SK-N-MC (cell line): ENCODE measurements around the gene AP4M1.

ENCODE experiments used
- EZH2 ChIP-seq: fragments of 200-600 bp; sonication (generic); IDR thresholded peaks from one replicate; pipeline ENCODE4 v1.6.1; 2017; ENCODE audit warnings: antibody characterized with exemption
- POLR2AphosphoS5 ChIP-seq: IDR thresholded peaks from 2 replicates; pipeline ENCODE4 v1.6.1; 2012; ENCODE audit warnings: mild to moderate bottlenecking, low read depth, low read length, borderline replicate concordance

- no peak for TF ChIP-seq POLR2AphosphoS5
- TF ChIP-seq EZH2, result no peak
Measured at GRCh38 chr7:100141555-100141949, 40.1 kb downstream of the AP4M1 start.
